OCI-LY1 (cell line): ENCODE results near the gene GABRP.

Experiments
- H2AFZ ChIP-seq: fragments of 200-600 bp; sonication (generic), shearing (Covaris generic); 2 replicates; pipeline ENCODE4 v1.6.0; 2014; ENCODE audit warnings: antibody characterized with exemption, mild to moderate bottlenecking, low read length
- H3F3A ChIP-seq: fragments of 200-600 bp; sonication (generic), shearing (Covaris generic); 2 replicates; pipeline ENCODE4 v1.6.0; 2014; ENCODE audit warnings: mild to moderate bottlenecking, antibody characterized with exemption, low read length, moderate library complexity; ENCODE audit not compliant: insufficient read depth
- H3K27ac ChIP-seq: fragments of 200-600 bp; sonication (generic); 2 replicates; pipeline ENCODE4 v1.5.1; 2014; ENCODE audit warnings: low read length, mixed run types, mild to moderate bottlenecking, low read depth; ENCODE audit not compliant: poor library complexity, severe bottlenecking
- H3K27me3 ChIP-seq: fragments of 200-600 bp; sonication (generic); 2 replicates; pipeline ENCODE4 v1.6.0; 2014; ENCODE audit warnings: antibody characterized with exemption, mild to moderate bottlenecking, low read length, moderate library complexity; ENCODE audit not compliant: insufficient read depth
- H3K36me3 ChIP-seq: fragments of 200-600 bp; sonication (generic); 2 replicates; pipeline ENCODE4 v1.6.1; 2014; ENCODE audit warnings: mild to moderate bottlenecking, antibody characterized with exemption, low read length, moderate library complexity, mixed read lengths; ENCODE audit not compliant: insufficient read depth
- H3K4me1 ChIP-seq: fragments of 200-600 bp; sonication (generic); 2 replicates; pipeline ENCODE4 v1.5.1; 2014; ENCODE audit warnings: mild to moderate bottlenecking, low read length, moderate library complexity; ENCODE audit not compliant: insufficient read depth, severe bottlenecking
- H3K4me2 ChIP-seq: fragments of 200-600 bp; sonication (generic), shearing (Covaris generic); 2 replicates; pipeline ENCODE4 v1.6.1; 2014; ENCODE audit warnings: low read length
- H3K4me3 ChIP-seq: fragments of 200-600 bp; sonication (generic); 2 replicates; pipeline ENCODE4 v1.5.1; 2014; ENCODE audit warnings: low read length, low read depth, mild to moderate bottlenecking, mixed read lengths; ENCODE audit not compliant: poor library complexity, severe bottlenecking
- H3K79me2 ChIP-seq: fragments of 200-600 bp; shearing (Covaris generic); 2 replicates; pipeline ENCODE4 v1.6.1; 2016; ENCODE audit warnings: mixed run types, low read length, mixed read lengths; ENCODE audit not compliant: insufficient read depth
- H3K9ac ChIP-seq: fragments of 200-600 bp; sonication (generic), shearing (Covaris generic); 2 replicates; pipeline ENCODE4 v1.6.1; 2014; ENCODE audit warnings: mild to moderate bottlenecking, low read length, mixed read lengths
- H3K9me2 ChIP-seq: fragments of 200-600 bp; sonication (generic), shearing (Covaris generic); 2 replicates; pipeline ENCODE4 v1.6.1; 2014; ENCODE audit warnings: low read depth, mild to moderate bottlenecking, low read length, mixed read lengths
- H3K9me3 ChIP-seq: fragments of 200-600 bp; shearing (Covaris generic); 2 replicates; pipeline ENCODE4 v1.6.1; 2014; ENCODE audit warnings: low read length, mixed read lengths
- H4K20me1 ChIP-seq: fragments of 200-600 bp; sonication (generic), shearing (Covaris generic); 2 replicates; pipeline ENCODE4 v1.6.0; 2016; ENCODE audit warnings: mild to moderate bottlenecking, low read length; ENCODE audit not compliant: insufficient read depth
- CTCF ChIP-seq: fragments of 200-600 bp; sonication (generic), shearing (Covaris generic); IDR thresholded peaks from 2 replicates; pipeline ENCODE4 v1.5.1; 2017; ENCODE audit warnings: mild to moderate bottlenecking, antibody characterized with exemption, low read length, moderate library complexity, mixed read lengths
- EZH2 ChIP-seq: fragments of 200-600 bp; sonication (generic), shearing (Covaris generic); IDR thresholded peaks from 2 replicates; pipeline ENCODE4 v1.8.0; 2017; ENCODE audit warnings: borderline replicate concordance, mixed run types, mild to moderate bottlenecking, antibody characterized with exemption, low read length, moderate library complexity, mixed read lengths

GABRP gene

GRCh38 chr5:170857066-170857465 lies 73.5 kb downstream of the GABRP start:
- no peak for TF ChIP-seq EZH2
- TF ChIP-seq CTCF, result no peak
- no peaks in the 10 kb centered on the region for H3K79me2 ChIP-seq

DNA sequence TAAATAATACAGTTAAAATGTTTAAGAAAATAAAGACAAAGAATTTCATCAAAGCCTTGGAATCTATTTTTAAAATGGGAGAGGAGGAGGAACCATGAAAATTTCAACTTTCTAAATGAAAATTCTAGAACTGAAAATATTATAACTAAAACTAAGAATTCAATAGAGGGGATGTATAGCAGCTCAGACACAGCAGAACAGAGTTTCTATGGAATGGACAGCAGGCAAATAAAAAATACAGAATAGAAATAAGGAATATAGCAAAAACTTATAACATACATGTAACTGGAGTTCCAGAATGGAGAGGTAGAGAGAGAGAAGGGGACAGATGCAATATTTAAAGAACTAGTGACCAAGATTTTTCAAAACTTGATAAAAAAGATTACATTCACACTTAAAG lies 76.9 kb downstream of the GABRP start:
- H3K36me3 ChIP-seq, result no peaks in the 10 kb centered on the region
- no peak overlapping the region for H3K4me3 ChIP-seq
- no peak for TF ChIP-seq EZH2
- H2AFZ ChIP-seq, result no peak overlapping the region
- H3K4me2 ChIP-seq, result no peak overlapping the region
- H3K9ac ChIP-seq, result no peak overlapping the region
- no peaks in the 10 kb centered on the region for H3K79me2 ChIP-seq
- no peaks in the 10 kb centered on the region for H3K4me1 ChIP-seq
- no peaks in the 10 kb centered on the region for H3K27me3 ChIP-seq
- H3K9me2 ChIP-seq, result no peaks in the 10 kb centered on the region
- H4K20me1 ChIP-seq, result no peaks in the 10 kb centered on the region
- H3K9me3 ChIP-seq, result peaks cover 5% of the 10 kb centered on the region; the same call in 1 of the 2 replicates
- H3F3A ChIP-seq, result no peaks in the 10 kb centered on the region
- H3K27ac ChIP-seq, result no peak overlapping the region

More at GRCh38 chr5:170857066-170857465, 73.5 kb downstream of the GABRP start:
- Histone ChIP-seq H3F3A (no peaks in the 10 kb centered on the region), H3K9me2 (no peaks in the 10 kb centered on the region), H3K27me3 (no peaks in the 10 kb centered on the region), H3K4me2 (no peak overlapping the region), H3K4me1 (no peaks in the 10 kb centered on the region), H3K36me3 (no peaks in the 10 kb centered on the region), H3K9me3 (peaks cover 5% of the 10 kb centered on the region; the same call in 1 of the 2 replicates), H3K27ac (no peak overlapping the region), H3K4me3 (no peak overlapping the region), H2AFZ (no peak overlapping the region), H3K9ac (no peak overlapping the region), H4K20me1 (no peaks in the 10 kb centered on the region)

DNA sequence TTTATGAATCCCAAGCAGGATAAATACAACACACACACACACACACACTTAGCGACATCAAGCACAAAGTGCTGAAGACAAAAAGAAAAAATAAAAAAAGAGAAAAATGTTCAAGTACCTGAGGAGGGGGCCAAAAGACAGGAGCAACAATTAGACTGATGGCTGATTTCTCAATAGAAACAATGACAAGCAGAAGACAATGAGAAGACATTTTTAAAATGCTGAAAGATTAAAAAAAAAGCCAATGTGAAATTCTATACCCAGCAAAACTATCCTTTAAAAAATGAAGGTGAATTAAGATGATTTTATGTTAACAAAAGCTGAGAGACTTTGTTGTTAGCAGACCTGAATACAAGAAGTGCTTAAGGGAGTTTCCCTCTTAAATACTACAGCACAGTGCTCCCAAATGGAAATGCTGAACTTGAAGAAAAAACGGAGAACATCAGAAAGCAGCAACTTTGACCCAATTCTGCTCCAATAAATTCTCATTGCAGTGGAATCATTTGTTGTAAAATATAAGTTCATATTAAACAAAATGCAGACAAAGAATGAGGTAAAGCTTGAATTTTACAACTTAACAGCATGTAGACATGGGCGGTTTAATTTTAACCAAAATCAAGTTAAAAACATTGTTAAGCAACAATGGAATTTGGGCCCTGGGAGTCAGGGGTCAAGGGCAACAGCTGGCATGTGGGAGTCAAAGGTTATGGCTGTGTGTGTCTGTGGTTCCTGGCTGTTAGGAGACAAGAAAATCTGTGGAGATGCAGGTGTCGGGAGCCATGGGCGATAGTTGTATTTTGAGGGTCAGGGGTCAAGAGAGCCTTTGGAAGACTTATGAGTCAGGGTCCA lies 77.5 kb downstream of the GABRP start:
- H3K4me1 ChIP-seq, result no peaks in the 10 kb centered on the region
- H3K4me2 ChIP-seq, result no peak overlapping the region
- no peaks in the 10 kb centered on the region for H3F3A ChIP-seq
- H3K79me2 ChIP-seq, result no peaks in the 10 kb centered on the region
- no peak overlapping the region for H3K27ac ChIP-seq
- H3K9me2 ChIP-seq, result no peaks in the 10 kb centered on the region
- H2AFZ ChIP-seq, result no peak overlapping the region
- no peaks in the 10 kb centered on the region for H4K20me1 ChIP-seq
- H3K9ac ChIP-seq, result no peak overlapping the region
- peaks cover 5% of the 10 kb centered on the region; the same call in 1 of the 2 replicates for H3K9me3 ChIP-seq
- TF ChIP-seq EZH2, result no peak
- no peak for TF ChIP-seq CTCF
- no peak overlapping the region for H3K4me3 ChIP-seq
- no peaks in the 10 kb centered on the region for H3K27me3 ChIP-seq
- H3K36me3 ChIP-seq, result no peaks in the 10 kb centered on the region

DNA sequence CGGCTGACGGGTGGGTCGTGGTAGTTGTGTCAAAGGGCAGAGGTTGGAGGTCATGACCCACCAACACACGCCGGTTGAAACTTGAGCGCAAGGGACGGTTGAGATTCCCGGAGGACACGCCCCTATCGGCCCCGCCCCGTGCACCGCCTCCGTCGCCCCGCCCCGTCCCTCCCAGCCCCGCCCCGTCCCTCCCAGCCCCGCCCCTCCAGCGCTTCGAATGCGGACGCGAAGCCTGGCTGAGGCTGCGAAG lies 78.1 kb downstream of the GABRP start:
- Histone ChIP-seq H3K79me2 (no peaks in the 10 kb centered on the region), H2AFZ (no peak overlapping the region), H3K9ac (no peak overlapping the region), H3K4me2 (no peak overlapping the region), H3K9me3 (peaks cover 5% of the 10 kb centered on the region; the same call in 1 of the 2 replicates), H3F3A (no peaks in the 10 kb centered on the region), H3K9me2 (no peaks in the 10 kb centered on the region), H3K36me3 (no peaks in the 10 kb centered on the region), H3K27me3 (no peaks in the 10 kb centered on the region), H4K20me1 (no peaks in the 10 kb centered on the region), H3K4me1 (no peaks in the 10 kb centered on the region), H3K27ac (no peak overlapping the region), H3K4me3 (no peak overlapping the region)
- TF ChIP-seq CTCF (no peak), EZH2 (no peak)
